Measurements from ENCODE around the gene ZRANB1. TPM values are rescaled to one million over a fixed set of nuclear protein-coding genes. Genes with fewer than 3 reads are reported as not detected.

The ZRANB1 gene
- total RNA-seq, 2 donors from 2014 or later: 17.9 to 28.7 TPM

DNA sequence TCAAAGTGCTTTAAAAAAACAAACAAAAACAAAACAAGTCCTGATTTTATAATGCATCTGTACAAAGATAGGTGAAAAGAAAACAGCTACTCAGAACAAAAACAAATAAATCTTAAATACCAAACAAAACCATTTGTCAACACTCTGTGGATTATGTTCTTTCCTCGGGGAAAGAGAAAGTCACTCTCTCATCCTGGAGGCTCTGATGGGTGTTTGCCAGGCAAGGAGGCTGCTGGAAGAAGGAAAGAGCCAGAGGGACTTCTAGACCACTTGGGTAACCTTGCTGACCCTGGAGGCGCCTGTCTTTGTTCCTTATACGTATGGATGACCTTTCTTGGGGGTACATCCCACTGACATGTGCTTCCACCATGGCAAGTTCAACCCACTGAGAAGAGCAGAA, 92.8 kb downstream of the ZRANB1 start:
- Histone ChIP-seq H3K4me1 (replicated peaks) (peaks cover 18% of the 10 kb centered on the region), H3K4me3 (no peak overlapping the region), H3K27ac (peak overlapping the region; percentile 28 to 35), H3K36me3 (no peaks in the 10 kb centered on the region), H3K9me3 (no peaks in the 10 kb centered on the region), H3K27me3 (replicated peaks; ENCODE audit: insufficient read depth) (no peaks in the 10 kb centered on the region)
- WGBS: 44% methylated on average over 3 of the region's 3 CpGs
- intact Hi-C loops (cut with DNase I): no loop called here
- DNase-seq (ENCODE audit: low spot score): no peak
- TF ChIP-seq, protein P1, sequence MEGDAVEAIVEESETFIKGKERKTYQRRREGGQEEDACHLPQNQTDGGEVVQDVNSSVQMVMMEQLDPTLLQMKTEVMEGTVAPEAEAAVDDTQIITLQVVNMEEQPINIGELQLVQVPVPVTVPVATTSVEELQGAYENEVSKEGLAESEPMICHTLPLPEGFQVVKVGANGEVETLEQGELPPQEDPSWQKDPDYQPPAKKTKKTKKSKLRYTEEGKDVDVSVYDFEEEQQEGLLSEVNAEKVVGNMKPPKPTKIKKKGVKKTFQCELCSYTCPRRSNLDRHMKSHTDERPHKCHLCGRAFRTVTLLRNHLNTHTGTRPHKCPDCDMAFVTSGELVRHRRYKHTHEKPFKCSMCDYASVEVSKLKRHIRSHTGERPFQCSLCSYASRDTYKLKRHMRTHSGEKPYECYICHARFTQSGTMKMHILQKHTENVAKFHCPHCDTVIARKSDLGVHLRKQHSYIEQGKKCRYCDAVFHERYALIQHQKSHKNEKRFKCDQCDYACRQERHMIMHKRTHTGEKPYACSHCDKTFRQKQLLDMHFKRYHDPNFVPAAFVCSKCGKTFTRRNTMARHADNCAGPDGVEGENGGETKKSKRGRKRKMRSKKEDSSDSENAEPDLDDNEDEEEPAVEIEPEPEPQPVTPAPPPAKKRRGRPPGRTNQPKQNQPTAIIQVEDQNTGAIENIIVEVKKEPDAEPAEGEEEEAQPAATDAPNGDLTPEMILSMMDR (IDR thresholded peaks at IDR 0.05): no peak
- TF ChIP-seq POLR2A (IDR thresholded peaks at IDR 0.05) (no peak), POLR2AphosphoS5 (IDR thresholded peaks at IDR 0.05) (no peak)

DNA sequence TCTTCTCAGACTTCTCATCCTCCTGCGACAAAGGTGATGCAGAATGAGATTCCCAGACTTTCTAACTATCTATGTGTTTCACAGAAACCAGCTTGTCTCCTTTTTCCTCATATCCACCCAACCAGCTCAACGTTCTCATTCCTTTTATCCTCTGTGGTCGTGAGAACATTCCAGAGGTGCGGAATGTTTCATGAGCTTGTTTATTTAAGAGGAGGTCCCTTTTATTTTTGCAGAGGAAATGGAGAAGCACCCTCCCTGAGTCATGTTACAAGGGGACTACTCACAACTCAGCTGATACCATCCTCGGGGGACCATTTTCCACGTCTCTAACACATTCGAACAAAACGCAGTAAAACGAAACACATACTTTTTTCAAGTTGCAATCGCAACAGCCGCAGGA, 93.2 kb downstream of the ZRANB1 start:
- intact Hi-C loops (cut with DNase I): no loop called here
- WGBS: 27% methylated on average over 11 of the region's 11 CpGs
- Histone ChIP-seq H3K27ac (peak overlapping the region; percentile 28 to 35), H3K36me3 (no peaks in the 10 kb centered on the region), H3K9me3 (no peaks in the 10 kb centered on the region), H3K4me1 (replicated peaks) (peaks cover 18% of the 10 kb centered on the region), H3K4me3 (no peak overlapping the region), H3K27me3 (replicated peaks; ENCODE audit: insufficient read depth) (no peaks in the 10 kb centered on the region)
- no peak for TF ChIP-seq POLR2A (IDR thresholded peaks at IDR 0.05)
- TF ChIP-seq POLR2AphosphoS5 (IDR thresholded peaks at IDR 0.05): peak; percentile 22
- DNase-seq (ENCODE audit: low spot score): no peak

DNA sequence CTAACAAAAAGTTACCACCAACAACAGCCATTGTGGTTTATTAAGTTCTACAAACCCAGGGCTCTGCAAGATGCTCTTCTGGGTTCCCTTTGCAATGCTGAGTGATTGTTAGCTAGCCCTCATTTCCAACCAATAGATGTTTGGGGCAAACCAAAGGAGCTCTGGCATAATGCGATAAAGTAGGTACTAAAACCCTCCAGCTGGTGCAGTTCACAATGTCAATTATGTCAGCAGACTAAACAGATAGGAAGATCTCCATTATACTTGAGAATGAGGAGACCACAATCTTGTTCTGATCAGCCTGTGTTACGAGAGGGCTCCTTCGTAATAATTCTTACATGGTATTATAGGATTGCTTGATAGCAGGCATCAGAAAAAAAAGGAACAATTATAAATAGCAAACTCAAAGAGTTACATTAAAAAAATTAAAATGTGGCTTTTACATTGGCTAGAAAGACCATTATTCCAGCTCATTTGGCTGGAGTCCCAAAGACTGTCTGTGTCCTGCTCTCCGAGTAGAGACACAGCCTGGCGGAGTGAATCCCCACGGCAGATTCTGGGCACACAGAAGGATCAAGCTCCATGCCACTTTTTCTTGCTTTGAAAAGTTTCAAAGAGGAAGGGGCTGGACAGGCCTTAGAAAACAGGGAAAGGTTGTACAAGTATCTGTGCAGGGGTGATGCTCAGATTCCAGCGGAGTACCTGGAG, 93.8 kb downstream of the ZRANB1 start:
- peak overlapping the region in 1 of 2 donors; percentile 35 for H3K27ac ChIP-seq
- H3K36me3 ChIP-seq: no peaks in the 10 kb centered on the region
- H3K4me3 ChIP-seq: no peak overlapping the region
- intact Hi-C loops (cut with DNase I): no loop called here
- TF ChIP-seq POLR2A (IDR thresholded peaks at IDR 0.05): no peak
- no peak for TF ChIP-seq POLR2AphosphoS5 (IDR thresholded peaks at IDR 0.05)
- TF ChIP-seq, protein P1 (IDR thresholded peaks at IDR 0.05): no peak
- 53% methylated on average over 7 of the region's 7 CpGs for WGBS
- no peak for DNase-seq (ENCODE audit: low spot score)
- no peaks in the 10 kb centered on the region for H3K27me3 ChIP-seq (replicated peaks; ENCODE audit: insufficient read depth)
- no peaks in the 10 kb centered on the region for H3K9me3 ChIP-seq
- peaks cover 18% of the 10 kb centered on the region for H3K4me1 ChIP-seq (replicated peaks)

DNA sequence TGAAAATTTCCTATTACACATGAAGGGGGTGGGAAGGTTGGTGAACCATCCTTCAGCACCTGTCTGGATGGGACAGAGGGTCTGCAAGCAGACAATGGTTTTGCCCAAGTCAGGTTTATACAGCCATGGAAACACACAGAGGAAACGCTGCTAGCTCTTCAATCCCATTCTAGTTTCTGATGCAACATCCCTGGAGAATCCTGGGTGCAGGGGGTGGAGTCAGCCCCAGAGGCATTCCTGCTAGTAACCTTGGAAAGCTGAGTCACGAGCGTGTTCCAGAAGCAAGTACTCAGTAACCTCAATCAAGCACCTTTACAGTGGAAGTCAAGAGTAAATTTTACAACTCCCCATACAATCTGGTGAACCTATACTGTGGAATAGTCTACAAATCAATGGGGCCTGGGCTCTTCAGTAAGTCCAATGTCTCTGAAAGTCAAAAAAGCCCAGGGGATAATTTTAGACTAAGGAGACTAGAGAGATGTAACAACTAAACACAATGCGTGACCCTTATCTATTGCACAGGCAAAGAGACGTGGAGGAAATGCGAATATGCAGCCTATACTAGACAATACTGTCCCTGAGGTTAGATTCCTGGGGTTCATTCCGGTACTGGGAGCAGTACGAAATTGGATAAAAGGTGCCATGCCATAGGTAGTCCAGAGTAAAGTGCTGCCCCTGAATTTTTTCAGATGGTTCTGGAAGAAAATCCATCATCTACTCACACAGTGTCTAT, 95.4 kb downstream of the ZRANB1 start:
- 77% methylated on average over 8 of the region's 8 CpGs for WGBS
- Histone ChIP-seq H3K36me3 (no peaks in the 10 kb centered on the region), H3K9me3 (no peaks in the 10 kb centered on the region), H3K4me1 (replicated peaks) (peaks cover 18% of the 10 kb centered on the region), H3K4me3 (no peak overlapping the region), H3K27ac (no peak overlapping the region), H3K27me3 (replicated peaks; ENCODE audit: insufficient read depth) (no peaks in the 10 kb centered on the region)
- DNase-seq (ENCODE audit: low spot score): no peak
- intact Hi-C loops (cut with DNase I): no loop called here
- no peak for TF ChIP-seq POLR2AphosphoS5 (IDR thresholded peaks at IDR 0.05)
- TF ChIP-seq, protein P1 (IDR thresholded peaks at IDR 0.05): no peak
- TF ChIP-seq POLR2A (IDR thresholded peaks at IDR 0.05): no peak

Small RNAs within 50 kb of the gene (microRNA-seq; reads per million reads assigned to microRNA genes)
- gene MIR4296: not detected

Small RNAs within 50 kb of the gene (small RNA-seq; reads per million reads assigned to genes)
- 0 reads per million in 2 donors for gene MIR4296

Other genes with a start within 250 kb of the ZRANB1 start
- gene FAM53B, start 197.7 kb upstream of the ZRANB1 start, total RNA-seq: 100 to 1,000 TPM in 1 of 2 donors, 10 to 100 TPM in 1; 28.9 to 101 TPM
- 10 to 100 TPM; 15.7 to 20.5 TPM for gene EEF1AKMT2, start 150.2 kb upstream of the ZRANB1 start, total RNA-seq
- gene ABRAXAS2, start 140.3 kb upstream of the ZRANB1 start, total RNA-seq: 10 to 100 TPM; 10.6 to 12.5 TPM
- gene CTBP2, start 218.4 kb downstream of the ZRANB1 start, total RNA-seq: 10 to 100 TPM; 70.2 to 89.7 TPM

All from prostate gland (tissue), 2 donors.